Mucosa of stomach (tissue), 1 donor: Measurements from ENCODE around the gene BANF2.

Experiments used
- H3K27me3 ChIP-seq: one replicate; pipeline ENCODE4 v1.7.0; 2013; ENCODE audit warnings: mild to moderate bottlenecking, low read length; ENCODE audit not compliant: control insufficient read depth, insufficient read depth
- H3K36me3 ChIP-seq: one replicate; pipeline ENCODE4 v1.7.0; 2013; ENCODE audit warnings: low read length; ENCODE audit not compliant: control insufficient read depth, insufficient read depth
- H3K4me1 ChIP-seq: one replicate; pipeline ENCODE4 v1.7.0; 2013; ENCODE audit warnings: mild to moderate bottlenecking, low read length; ENCODE audit not compliant: control insufficient read depth, insufficient read depth
- H3K4me3 ChIP-seq: one replicate; pipeline ENCODE4 v1.7.0; 2013; ENCODE audit warnings: low read length
- H3K9ac ChIP-seq: one replicate; pipeline ENCODE4 v1.7.0; 2013; ENCODE audit warnings: mild to moderate bottlenecking, low read length, moderate library complexity
- H3K9me3 ChIP-seq: one replicate; pipeline ENCODE4 v1.7.0; 2013; ENCODE audit warnings: mild to moderate bottlenecking, low read length, moderate library complexity; ENCODE audit not compliant: control insufficient read depth
- donor health status: Pancreatic carcinoma.

Gene BANF2

GRCh38 chr20:17667445-17667844, 32.3 kb upstream of the BANF2 start:
- Histone ChIP-seq H3K9me3 (no peaks in the 10 kb centered on the region), H3K4me3 (no peak overlapping the region), H3K27me3 (no peaks in the 10 kb centered on the region), H3K36me3 (no peaks in the 10 kb centered on the region), H3K4me1 (peaks cover 34% of the 10 kb centered on the region), H3K9ac (no peak overlapping the region)

GRCh38 chr20:17668432-17668831, 31.3 kb upstream of the BANF2 start:
- H3K9me3 ChIP-seq, result no peaks in the 10 kb centered on the region
- no peaks in the 10 kb centered on the region for H3K36me3 ChIP-seq
- H3K4me3 ChIP-seq, result no peak overlapping the region
- peaks cover 28% of the 10 kb centered on the region for H3K4me1 ChIP-seq
- H3K27me3 ChIP-seq, result no peaks in the 10 kb centered on the region
- H3K9ac ChIP-seq, result no peak overlapping the region

GRCh38 chr20:17669306-17669931, 30.3 kb upstream of the BANF2 start:
- no peak overlapping the region for H3K9ac ChIP-seq
- H3K4me3 ChIP-seq, result no peak overlapping the region
- H3K27me3 ChIP-seq, result no peaks in the 10 kb centered on the region
- no peaks in the 10 kb centered on the region for H3K9me3 ChIP-seq
- peaks cover 27% of the 10 kb centered on the region for H3K4me1 ChIP-seq
- H3K36me3 ChIP-seq, result no peaks in the 10 kb centered on the region

GRCh38 chr20:17671011-17671410, 28.8 kb upstream of the BANF2 start:
- H3K4me1 ChIP-seq, result peaks cover 37% of the 10 kb centered on the region

GRCh38 chr20:17671565-17671964, 28.2 kb upstream of the BANF2 start:
- H3K9me3 ChIP-seq, result no peaks in the 10 kb centered on the region
- H3K9ac ChIP-seq, result no peak overlapping the region
- H3K4me1 ChIP-seq, result peaks cover 43% of the 10 kb centered on the region
- no peaks in the 10 kb centered on the region for H3K27me3 ChIP-seq
- H3K4me3 ChIP-seq, result no peak overlapping the region
- no peaks in the 10 kb centered on the region for H3K36me3 ChIP-seq

More at GRCh38 chr20:17671011-17671410, 28.8 kb upstream of the BANF2 start:
- Histone ChIP-seq H3K36me3 (no peaks in the 10 kb centered on the region), H3K4me3 (no peak overlapping the region), H3K9ac (no peak overlapping the region), H3K27me3 (no peaks in the 10 kb centered on the region), H3K9me3 (no peaks in the 10 kb centered on the region)

GRCh38 chr20:17673084-17673483, 26.7 kb upstream of the BANF2 start:
- H3K36me3 ChIP-seq, result peaks cover 1% of the 10 kb centered on the region
- H3K9ac ChIP-seq, result no peak overlapping the region
- peaks cover 44% of the 10 kb centered on the region for H3K4me1 ChIP-seq
- H3K27me3 ChIP-seq, result no peaks in the 10 kb centered on the region
- no peaks in the 10 kb centered on the region for H3K9me3 ChIP-seq
- no peak overlapping the region for H3K4me3 ChIP-seq

GRCh38 chr20:17674722-17675518, 24.8 kb upstream of the BANF2 start:
- Histone ChIP-seq H3K9ac (no peak overlapping the region), H3K4me1 (peaks cover 57% of the 10 kb centered on the region), H3K36me3 (peaks cover 3% of the 10 kb centered on the region)

GRCh38 chr20:17675519-17676377, 24.0 kb upstream of the BANF2 start:
- peaks cover 3% of the 10 kb centered on the region for H3K36me3 ChIP-seq
- no peaks in the 10 kb centered on the region for H3K9me3 ChIP-seq
- H3K4me3 ChIP-seq, result no peak overlapping the region
- peaks cover 57% of the 10 kb centered on the region for H3K4me1 ChIP-seq
- H3K27me3 ChIP-seq, result no peaks in the 10 kb centered on the region
- no peak overlapping the region for H3K9ac ChIP-seq

More at GRCh38 chr20:17674722-17675518, 24.8 kb upstream of the BANF2 start:
- Histone ChIP-seq H3K27me3 (no peaks in the 10 kb centered on the region), H3K4me3 (no peak overlapping the region), H3K9me3 (no peaks in the 10 kb centered on the region)

- no peaks in the 10 kb centered on the region for H3K9me3 ChIP-seq
- H3K27me3 ChIP-seq, result no peaks in the 10 kb centered on the region
- no peak overlapping the region for H3K4me3 ChIP-seq
- H3K9ac ChIP-seq, result no peak overlapping the region
- H3K4me1 ChIP-seq, result peaks cover 50% of the 10 kb centered on the region
- peaks cover 3% of the 10 kb centered on the region for H3K36me3 ChIP-seq
These were observed 23.4 kb upstream of the BANF2 start for GRCh38 chr20:17676378-17676759.

- H3K4me1 ChIP-seq, result peaks cover 45% of the 10 kb centered on the region
- no peak overlapping the region for H3K9ac ChIP-seq
- no peaks in the 10 kb centered on the region for H3K9me3 ChIP-seq
- H3K36me3 ChIP-seq, result peaks cover 3% of the 10 kb centered on the region
- no peaks in the 10 kb centered on the region for H3K27me3 ChIP-seq
- no peak overlapping the region for H3K4me3 ChIP-seq
These were observed 22.8 kb upstream of the BANF2 start for GRCh38 chr20:17676942-17677341.

GRCh38 chr20:17678295-17678694, 21.5 kb upstream of the BANF2 start:
- Histone ChIP-seq H3K9me3 (no peaks in the 10 kb centered on the region), H3K36me3 (peaks cover 3% of the 10 kb centered on the region), H3K9ac (no peak overlapping the region), H3K4me3 (no peak overlapping the region), H3K4me1 (peaks cover 49% of the 10 kb centered on the region), H3K27me3 (no peaks in the 10 kb centered on the region)

GRCh38 chr20:17678886-17679285, 20.9 kb upstream of the BANF2 start:
- no peak overlapping the region for H3K4me3 ChIP-seq
- H3K36me3 ChIP-seq, result peaks cover 3% of the 10 kb centered on the region
- H3K9ac ChIP-seq, result peak overlapping the region; percentile 90
- H3K9me3 ChIP-seq, result no peaks in the 10 kb centered on the region
- no peaks in the 10 kb centered on the region for H3K27me3 ChIP-seq
- peaks cover 55% of the 10 kb centered on the region for H3K4me1 ChIP-seq
